Osteocyte (in vitro differentiated cells): ENCODE measurements around the gene HORMAD1. TPM values are rescaled to one million over a fixed set of nuclear protein-coding genes. Genes with fewer than 3 reads are reported as not detected.

Experiments
- DNase-seq: peaks from one replicate; pipeline ENCODE4 v3.0.0; 2021; ENCODE audit warnings: mixed read lengths; ENCODE audit not compliant: unreplicated experiment; ENCODE audit errors: extremely low spot score
- H3K27ac Mint-ChIP-seq: one replicate; pipeline ENCODE4 v1.8.0; 2021; ENCODE audit warnings: mild to moderate bottlenecking, mixed read lengths; ENCODE audit not compliant: unreplicated experiment
- H3K27me3 Mint-ChIP-seq: one replicate; pipeline ENCODE4 v1.8.0; 2021; ENCODE audit warnings: mixed read lengths; ENCODE audit not compliant: unreplicated experiment
- H3K36me3 Mint-ChIP-seq: one replicate; pipeline ENCODE4 v1.8.0; 2021; ENCODE audit warnings: mixed read lengths; ENCODE audit not compliant: unreplicated experiment
- H3K4me1 Mint-ChIP-seq: one replicate; pipeline ENCODE4 v1.8.0; 2021; ENCODE audit warnings: mixed read lengths; ENCODE audit not compliant: unreplicated experiment
- H3K4me3 Mint-ChIP-seq: one replicate; pipeline ENCODE4 v1.8.0; 2021; ENCODE audit warnings: mild to moderate bottlenecking, moderate library complexity, mixed read lengths; ENCODE audit not compliant: unreplicated experiment
- H3K9me3 Mint-ChIP-seq: one replicate; pipeline ENCODE4 v1.8.0; 2021; ENCODE audit warnings: mixed read lengths; ENCODE audit not compliant: unreplicated experiment
- total RNA-seq: library from RNA; stranded (reverse); gene quantifications from 2 replicates; pipeline ENCODE4 v1.2.1, GENCODE V29; 2021
- TF ChIP-seq, protein P1 (sequence below): fragments of 200-600 bp; sonication (generic); IDR thresholded peaks from 2 replicates; pipeline ENCODE4 v1.5.0; 2021; ENCODE audit warnings: antibody characterized with exemption, mild to moderate bottlenecking, moderate library complexity

Gene HORMAD1
- total RNA-seq, 1 donor from 2014 or later = not detected

DNA sequence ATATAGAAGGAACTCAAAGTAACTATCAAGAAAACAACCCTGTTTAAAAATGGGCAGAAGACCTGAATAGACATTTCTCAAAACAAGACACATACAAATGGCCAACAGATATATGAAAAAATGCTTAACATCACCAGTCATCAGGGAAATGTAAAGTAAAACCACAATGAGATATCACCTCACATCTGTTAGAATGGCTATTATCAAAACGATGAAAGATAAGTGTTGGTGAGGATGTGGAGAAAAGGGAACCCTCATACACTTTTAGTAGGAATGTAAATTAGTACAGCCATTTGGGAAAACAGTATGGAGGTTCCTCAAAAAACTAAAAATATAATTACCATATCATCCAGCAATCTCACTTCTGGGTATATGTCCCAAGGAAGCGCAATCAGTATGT, 41.9 kb upstream of the HORMAD1 start:
- no peaks in the 10 kb centered on the region for H3K36me3 Mint-ChIP-seq
- peaks cover 6% of the 10 kb centered on the region for H3K9me3 Mint-ChIP-seq
- DNase-seq = no peak
- H3K27me3 Mint-ChIP-seq = no peaks in the 10 kb centered on the region
- H3K4me3 Mint-ChIP-seq = no peak overlapping the region
- TF ChIP-seq, protein P1, sequence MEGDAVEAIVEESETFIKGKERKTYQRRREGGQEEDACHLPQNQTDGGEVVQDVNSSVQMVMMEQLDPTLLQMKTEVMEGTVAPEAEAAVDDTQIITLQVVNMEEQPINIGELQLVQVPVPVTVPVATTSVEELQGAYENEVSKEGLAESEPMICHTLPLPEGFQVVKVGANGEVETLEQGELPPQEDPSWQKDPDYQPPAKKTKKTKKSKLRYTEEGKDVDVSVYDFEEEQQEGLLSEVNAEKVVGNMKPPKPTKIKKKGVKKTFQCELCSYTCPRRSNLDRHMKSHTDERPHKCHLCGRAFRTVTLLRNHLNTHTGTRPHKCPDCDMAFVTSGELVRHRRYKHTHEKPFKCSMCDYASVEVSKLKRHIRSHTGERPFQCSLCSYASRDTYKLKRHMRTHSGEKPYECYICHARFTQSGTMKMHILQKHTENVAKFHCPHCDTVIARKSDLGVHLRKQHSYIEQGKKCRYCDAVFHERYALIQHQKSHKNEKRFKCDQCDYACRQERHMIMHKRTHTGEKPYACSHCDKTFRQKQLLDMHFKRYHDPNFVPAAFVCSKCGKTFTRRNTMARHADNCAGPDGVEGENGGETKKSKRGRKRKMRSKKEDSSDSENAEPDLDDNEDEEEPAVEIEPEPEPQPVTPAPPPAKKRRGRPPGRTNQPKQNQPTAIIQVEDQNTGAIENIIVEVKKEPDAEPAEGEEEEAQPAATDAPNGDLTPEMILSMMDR = no peak
- peaks cover 19% of the 10 kb centered on the region for H3K4me1 Mint-ChIP-seq
- no peak overlapping the region for H3K27ac Mint-ChIP-seq

- no peak overlapping the region for H3K4me3 Mint-ChIP-seq
- H3K9me3 Mint-ChIP-seq = peaks cover 6% of the 10 kb centered on the region
- DNase-seq = no peak
- TF ChIP-seq, protein P1 = no peak
- H3K27me3 Mint-ChIP-seq = no peaks in the 10 kb centered on the region
- H3K36me3 Mint-ChIP-seq = no peaks in the 10 kb centered on the region
- H3K4me1 Mint-ChIP-seq = peaks cover 19% of the 10 kb centered on the region
- H3K27ac Mint-ChIP-seq = no peak overlapping the region
Measured at GRCh38 chr1:150761801-150762200, 41.1 kb upstream of the HORMAD1 start.

DNA sequence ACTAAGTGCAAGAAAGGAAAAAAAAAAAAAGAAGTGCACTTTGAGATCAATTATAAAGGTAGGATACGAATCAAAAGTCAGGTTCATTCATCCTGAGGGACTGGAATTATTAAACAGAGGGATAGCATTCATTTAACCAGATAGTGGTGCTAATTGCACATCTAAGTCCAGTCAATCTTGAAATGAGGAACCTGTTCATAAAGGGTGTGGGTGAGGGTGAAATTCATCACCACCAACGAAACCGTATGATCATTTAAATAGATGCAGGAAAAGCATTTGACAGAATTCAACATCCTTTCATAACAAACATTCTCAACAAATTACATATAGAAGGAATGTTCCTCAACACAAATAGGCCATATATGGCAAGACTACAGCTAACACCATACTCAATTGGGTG, 39.3 kb upstream of the HORMAD1 start:
- Mint-ChIP-seq H3K9me3 (peaks cover 6% of the 10 kb centered on the region), H3K4me3 (no peak overlapping the region), H3K36me3 (no peaks in the 10 kb centered on the region), H3K27me3 (no peaks in the 10 kb centered on the region), H3K4me1 (peaks cover 11% of the 10 kb centered on the region), H3K27ac (no peak overlapping the region)
- DNase-seq = no peak
- TF ChIP-seq, protein P1 = no peak

- peaks cover 2% of the 10 kb centered on the region for H3K4me1 Mint-ChIP-seq
- TF ChIP-seq, protein P1 = no peak
- H3K27ac Mint-ChIP-seq = no peak overlapping the region
- H3K9me3 Mint-ChIP-seq = no peaks in the 10 kb centered on the region
- H3K4me3 Mint-ChIP-seq = no peak overlapping the region
- H3K36me3 Mint-ChIP-seq = no peaks in the 10 kb centered on the region
- DNase-seq = no peak
- no peaks in the 10 kb centered on the region for H3K27me3 Mint-ChIP-seq
Measured at GRCh38 chr1:150753416-150753815, 32.7 kb upstream of the HORMAD1 start.

DNA sequence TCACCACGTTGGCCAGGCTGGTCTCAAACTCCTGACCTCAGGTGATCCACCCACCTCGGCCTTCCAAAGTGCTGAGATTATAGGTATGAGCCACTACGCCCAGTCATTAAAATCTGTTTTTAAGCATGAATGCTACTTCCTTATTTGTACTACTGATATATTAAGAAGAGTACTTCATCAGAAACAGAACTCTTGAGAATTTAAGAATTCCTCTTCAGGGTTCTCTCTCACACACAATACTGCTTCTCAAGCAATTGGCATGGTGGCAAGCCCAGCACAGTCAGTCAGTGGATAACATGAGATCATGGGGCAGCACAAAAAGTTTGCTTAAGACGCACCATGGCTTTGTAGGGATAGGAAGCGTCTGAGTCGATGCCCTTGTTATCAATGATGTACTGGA, 30.7 kb upstream of the HORMAD1 start:
- Mint-ChIP-seq H3K27me3 (no peaks in the 10 kb centered on the region), H3K27ac (no peak overlapping the region), H3K36me3 (no peaks in the 10 kb centered on the region), H3K4me3 (no peak overlapping the region), H3K9me3 (no peaks in the 10 kb centered on the region), H3K4me1 (peaks cover 2% of the 10 kb centered on the region)
- TF ChIP-seq, protein P1 = no peak
- DNase-seq = no peak
